Fibroblast of pulmonary artery (primary cell): ENCODE results near the gene OPN1SW.
A peak's percentile ranks its signal among the peaks of the same experiment; 100 is the strongest.

Experiments
- DNase-seq: peaks from one replicate; pipeline ENCODE4 v3.0.0-alpha.2; 2010; ENCODE audit warnings: low read depth
- H3K4me3 ChIP-seq: replicated peaks from 2 replicates; pipeline ENCODE4 v1.5.1; 2011; ENCODE audit warnings: low read depth, mild to moderate bottlenecking, control low read depth, low read length, moderate library complexity
- TF ChIP-seq, protein P1 (sequence below): IDR thresholded peaks from 2 replicates; pipeline ENCODE4 v1.5.1; 2011; ENCODE audit warnings: mild to moderate bottlenecking, control low read depth, low read length, inconsistent platforms; ENCODE audit errors: missing control alignments

Gene OPN1SW

DNA sequence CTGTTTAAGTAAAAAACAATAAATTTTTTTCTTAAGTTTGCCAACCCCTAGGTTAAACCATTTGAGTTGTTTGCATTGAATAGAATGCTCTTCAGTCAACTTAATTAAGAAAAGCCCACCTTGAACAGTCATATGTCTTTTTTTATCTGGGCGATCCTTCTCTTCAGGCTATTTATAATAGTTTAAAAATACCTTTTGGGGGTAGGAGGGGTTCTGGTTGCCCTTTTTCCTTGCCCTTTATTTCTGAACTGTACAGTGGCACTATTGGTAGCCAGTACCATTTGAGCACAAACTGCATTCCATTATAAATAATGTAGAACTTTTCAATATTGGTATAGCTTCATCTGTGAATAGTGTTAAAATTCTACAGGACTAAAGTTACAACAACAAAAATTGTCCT lies 23.3 kb downstream of the OPN1SW start:
- no peak overlapping the region for H3K4me3 ChIP-seq
- no peak for DNase-seq
- TF ChIP-seq, protein P1, sequence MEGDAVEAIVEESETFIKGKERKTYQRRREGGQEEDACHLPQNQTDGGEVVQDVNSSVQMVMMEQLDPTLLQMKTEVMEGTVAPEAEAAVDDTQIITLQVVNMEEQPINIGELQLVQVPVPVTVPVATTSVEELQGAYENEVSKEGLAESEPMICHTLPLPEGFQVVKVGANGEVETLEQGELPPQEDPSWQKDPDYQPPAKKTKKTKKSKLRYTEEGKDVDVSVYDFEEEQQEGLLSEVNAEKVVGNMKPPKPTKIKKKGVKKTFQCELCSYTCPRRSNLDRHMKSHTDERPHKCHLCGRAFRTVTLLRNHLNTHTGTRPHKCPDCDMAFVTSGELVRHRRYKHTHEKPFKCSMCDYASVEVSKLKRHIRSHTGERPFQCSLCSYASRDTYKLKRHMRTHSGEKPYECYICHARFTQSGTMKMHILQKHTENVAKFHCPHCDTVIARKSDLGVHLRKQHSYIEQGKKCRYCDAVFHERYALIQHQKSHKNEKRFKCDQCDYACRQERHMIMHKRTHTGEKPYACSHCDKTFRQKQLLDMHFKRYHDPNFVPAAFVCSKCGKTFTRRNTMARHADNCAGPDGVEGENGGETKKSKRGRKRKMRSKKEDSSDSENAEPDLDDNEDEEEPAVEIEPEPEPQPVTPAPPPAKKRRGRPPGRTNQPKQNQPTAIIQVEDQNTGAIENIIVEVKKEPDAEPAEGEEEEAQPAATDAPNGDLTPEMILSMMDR = no peak

- TF ChIP-seq, protein P1 = no peak
- no peak overlapping the region for H3K4me3 ChIP-seq
- no peak for DNase-seq
Observed at GRCh38 chr7:128747327-128748079, 28.1 kb downstream of the OPN1SW start.

DNA sequence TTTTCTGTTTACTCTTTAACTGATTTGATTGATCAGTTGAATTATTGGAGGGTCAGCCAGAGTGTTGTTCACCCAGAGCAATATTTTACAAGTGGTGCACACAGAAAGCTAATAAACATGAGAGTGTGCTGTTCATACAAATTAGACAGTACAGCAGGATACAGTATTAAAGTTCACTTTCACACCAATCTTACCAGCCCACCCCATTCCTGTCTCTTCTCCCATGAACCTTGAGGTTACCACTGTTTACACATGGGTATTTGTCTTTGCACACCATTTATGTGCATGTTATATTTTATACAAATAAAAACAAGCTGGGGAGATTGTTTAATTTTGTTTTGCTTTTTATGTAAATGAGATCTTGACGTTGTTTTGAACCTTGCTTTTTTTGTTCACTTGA lies 29.9 kb downstream of the OPN1SW start:
- H3K4me3 ChIP-seq = no peak overlapping the region
- no peak for DNase-seq
- TF ChIP-seq, protein P1 = no peak

DNA sequence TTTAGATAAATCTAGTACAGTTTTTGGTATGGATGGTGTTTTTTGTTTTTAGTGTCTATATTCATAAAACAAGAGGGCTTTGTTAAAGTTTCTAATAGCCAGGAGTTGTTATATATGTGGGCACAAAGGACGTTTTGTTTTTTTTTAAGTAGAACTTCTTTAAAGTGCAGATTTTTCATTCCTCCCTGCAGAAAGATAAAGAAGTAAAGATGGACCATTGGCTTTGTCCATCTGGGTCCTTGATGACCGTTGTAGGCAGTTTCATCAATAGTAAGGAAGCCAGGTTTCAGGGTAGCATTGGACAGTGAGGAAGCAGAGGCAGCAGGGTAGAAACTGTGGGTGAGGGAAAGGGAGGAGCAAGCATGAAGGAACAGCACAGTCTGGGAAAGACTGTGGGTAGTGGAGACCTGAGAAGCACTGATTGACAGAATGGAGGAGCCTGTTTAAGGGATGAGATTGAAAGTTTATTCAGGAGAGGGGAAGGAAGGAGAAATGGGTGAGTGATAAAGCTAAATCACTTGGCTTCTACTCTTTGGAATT lies 31.2 kb downstream of the OPN1SW start:
- no peak overlapping the region for H3K4me3 ChIP-seq
- no peak for DNase-seq
- TF ChIP-seq, protein P1 = no peak

- no peak for DNase-seq
- H3K4me3 ChIP-seq = no peak overlapping the region
- TF ChIP-seq, protein P1 = no peak
Observed at GRCh38 chr7:128743112-128743772, 32.4 kb downstream of the OPN1SW start.

DNA sequence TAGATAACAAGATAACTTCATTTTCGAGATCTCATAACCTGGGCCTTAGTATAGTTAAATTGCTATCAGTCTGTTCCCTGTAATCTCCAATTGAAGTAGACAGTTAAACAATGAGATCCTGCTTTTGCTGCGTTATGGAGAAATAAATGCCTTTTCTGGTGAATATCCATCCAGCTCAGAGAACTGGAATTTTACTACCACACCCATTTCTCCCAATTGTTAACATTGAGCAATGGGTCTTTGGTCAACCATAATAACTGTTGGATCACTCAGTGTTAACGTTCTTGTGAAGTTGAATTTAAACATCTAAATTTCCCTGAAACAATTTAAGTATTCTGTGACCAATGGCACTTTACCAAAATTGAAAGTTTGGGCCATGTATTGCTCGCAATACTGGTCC lies 33.4 kb downstream of the OPN1SW start:
- DNase-seq = peak; percentile 76
- TF ChIP-seq, protein P1 = no peak
- H3K4me3 ChIP-seq = no peak overlapping the region
